Measurements from ENCODE around the gene FER.

The FER gene

DNA sequence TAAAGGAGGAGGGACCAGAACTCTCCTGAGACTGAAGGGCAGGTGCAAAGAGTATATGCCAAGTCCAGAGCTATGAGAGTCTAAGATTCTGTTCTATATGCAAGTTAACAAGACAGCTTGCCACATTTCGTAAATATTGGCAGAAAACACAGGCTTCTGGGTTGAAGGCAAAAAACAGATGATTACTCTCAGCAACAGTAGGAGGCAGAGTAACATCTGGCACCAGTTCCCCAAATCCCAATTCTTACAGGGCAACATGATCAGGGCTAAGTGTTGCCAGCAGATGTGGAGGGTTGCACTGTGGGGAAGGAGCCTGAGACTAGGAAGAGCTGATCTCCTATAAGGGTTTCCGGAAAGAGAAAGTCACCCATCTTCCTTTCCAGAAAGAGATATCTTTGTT lies 482.7 kb downstream of the FER start:
- DNase-seq (ENCODE audit: low read depth in 1 of 2, low spot score in 1 of 2): no peak

DNA sequence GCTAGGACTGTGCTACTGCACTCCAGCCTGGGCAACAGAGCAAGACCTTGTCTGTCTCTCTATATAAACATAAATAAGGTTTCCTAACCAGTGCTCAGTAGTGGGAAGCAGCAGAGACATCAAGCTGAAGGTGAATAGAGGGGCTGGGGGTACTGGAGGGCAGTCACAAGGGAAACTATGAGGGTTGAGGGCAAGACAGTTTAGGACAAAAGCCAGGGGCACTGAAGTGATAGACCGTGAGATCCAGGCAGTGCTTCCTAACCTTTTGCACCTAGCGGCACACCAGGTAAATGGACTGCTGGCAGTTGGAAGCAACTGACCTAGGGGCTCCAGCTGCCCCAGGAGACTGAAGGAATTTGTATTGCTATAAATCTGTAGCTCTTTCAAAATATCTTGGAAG lies 483.6 kb downstream of the FER start:
- DNase-seq (ENCODE audit: low read depth in 1 of 2, low spot score in 1 of 2): no peak

DNA sequence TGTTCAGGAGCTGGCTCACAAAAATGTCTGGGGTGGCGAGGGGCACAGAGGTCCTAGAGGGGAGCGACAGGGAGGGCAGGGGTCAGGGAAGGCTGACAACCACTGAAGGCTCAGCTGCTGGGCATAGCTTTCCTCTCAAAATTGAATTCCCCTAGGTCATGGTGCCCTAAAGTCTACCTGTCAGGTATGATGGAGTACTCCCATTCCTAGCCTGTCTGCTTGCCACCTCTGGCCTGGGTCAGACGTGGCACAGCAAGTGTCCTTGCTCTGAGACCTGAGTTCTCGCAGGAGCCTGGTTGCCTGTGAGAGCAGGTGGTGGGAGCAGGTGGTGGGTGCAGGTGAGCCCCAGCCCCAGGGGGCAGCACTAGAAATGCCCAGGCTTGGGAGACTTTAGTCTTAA lies 486.7 kb downstream of the FER start:
- DNase-seq (ENCODE audit: low read depth in 1 of 2, low spot score in 1 of 2): no peak

DNA sequence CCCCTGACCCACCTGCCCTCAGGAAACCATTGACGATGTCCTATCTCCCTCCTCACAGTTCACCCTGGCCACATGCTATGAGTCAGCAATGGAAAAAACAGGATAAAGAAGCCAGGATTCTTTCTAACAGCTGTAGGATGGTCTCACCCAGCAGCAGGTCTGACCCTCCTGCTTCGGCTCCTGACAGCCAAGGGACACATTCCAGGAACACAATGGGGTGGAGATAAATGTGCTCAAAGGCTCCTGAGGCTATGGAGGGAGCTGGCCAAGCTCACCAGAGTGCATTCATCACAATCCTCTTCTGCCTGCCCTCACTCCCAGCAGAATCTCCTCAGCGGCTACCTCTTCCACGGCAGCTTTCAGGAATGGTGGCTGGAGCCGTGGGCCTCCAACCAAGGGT lies 491.8 kb downstream of the FER start:
- DNase-seq (ENCODE audit: low read depth in 1 of 2, low spot score in 1 of 2): no peak

DNA sequence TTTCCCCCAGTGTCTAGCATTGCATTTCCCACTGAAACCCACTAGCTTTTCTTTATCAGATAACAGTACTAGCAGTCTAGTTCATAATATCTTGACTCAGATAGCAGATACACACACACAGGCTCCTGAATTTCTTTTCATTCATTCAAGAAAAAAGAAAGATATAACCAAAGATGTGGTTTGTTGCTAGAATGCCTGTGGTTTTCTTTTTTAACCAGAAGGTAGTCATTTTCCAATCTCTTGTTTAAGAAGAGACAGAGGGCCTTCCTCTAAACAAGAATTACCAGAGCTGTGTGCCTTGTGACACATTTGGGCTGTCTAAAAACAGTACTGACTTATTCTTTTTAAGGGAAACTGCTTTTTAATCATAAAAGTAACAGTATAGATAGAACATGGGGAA lies 494.8 kb downstream of the FER start:
- DNase-seq (ENCODE audit: low read depth in 1 of 2, low spot score in 1 of 2): no peak

DNA sequence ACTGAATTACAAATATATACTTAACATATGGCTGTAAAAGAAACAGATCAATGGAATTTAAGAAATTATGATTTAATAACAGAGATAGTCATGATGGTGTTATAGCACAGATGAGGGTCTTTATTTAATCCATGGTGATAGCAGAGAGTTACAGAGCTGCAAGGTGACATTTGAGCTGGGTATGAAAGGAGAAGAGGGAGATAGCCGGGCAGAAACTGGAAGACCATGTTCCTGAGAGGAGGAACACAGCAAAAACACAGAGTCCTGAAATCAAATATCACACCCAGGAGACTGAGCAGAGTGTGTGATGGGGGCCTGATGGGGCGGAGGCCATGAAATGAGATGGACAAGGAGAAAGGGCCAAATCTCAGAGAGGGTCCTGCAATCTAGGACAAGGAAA lies 498.7 kb downstream of the FER start:
- DNase-seq (ENCODE audit: low read depth in 1 of 2, low spot score in 1 of 2): no peak
